GM20431 (cell line): Measurements from ENCODE around the gene SESTD1.
"Not testable (repeated sequence)": the region's sequence is repeated elsewhere in the genome, so short reads cannot be mapped to it uniquely, and the experiment has no call there.

Source experiments
- in situ Hi-C: fragments of 300-500 bp; cut with MseI, MboI; formaldehyde crosslinking; loops from one replicate; pipeline ENCODE4 v1.15.0; 2020; ENCODE audit warnings: low sequenced_read_pairs; ENCODE audit not compliant: unreplicated experiment

Gene SESTD1

DNA sequence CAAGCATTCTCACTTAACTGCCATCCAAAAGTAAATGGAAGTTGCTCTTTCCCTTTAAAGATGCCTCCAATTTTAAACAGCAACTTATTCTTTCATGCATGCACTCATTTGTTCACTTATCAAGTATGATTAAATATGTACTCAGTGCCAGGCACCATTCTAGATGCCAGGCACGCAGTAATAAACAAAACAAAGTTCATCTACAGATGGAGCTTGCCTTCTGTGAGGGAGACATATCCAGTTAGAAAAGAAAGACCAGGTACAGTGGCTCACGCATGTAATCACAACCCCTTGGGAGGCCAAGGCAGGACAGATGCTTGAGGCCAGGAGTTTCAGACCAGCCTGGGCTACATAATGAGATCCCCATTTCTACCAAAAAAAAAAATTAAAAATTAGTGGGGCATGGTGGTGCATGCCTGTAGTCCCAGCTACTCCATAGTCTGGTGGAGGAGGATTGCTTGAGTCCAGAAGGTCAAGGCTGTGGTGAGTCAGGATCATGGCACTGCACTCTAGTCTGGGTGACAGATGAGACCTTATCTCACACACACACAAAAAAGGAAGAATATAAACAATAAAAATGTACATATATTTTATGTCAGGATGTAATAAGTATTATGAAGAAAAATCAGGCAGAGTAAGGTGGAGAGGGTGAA lies 195.5 kb downstream of the SESTD1 start:
- in situ Hi-C loops = no loop called here

GRCh38 chr2:179059026-179059700 lies 205.5 kb downstream of the SESTD1 start:
- in situ Hi-C loops = no loop called here

DNA sequence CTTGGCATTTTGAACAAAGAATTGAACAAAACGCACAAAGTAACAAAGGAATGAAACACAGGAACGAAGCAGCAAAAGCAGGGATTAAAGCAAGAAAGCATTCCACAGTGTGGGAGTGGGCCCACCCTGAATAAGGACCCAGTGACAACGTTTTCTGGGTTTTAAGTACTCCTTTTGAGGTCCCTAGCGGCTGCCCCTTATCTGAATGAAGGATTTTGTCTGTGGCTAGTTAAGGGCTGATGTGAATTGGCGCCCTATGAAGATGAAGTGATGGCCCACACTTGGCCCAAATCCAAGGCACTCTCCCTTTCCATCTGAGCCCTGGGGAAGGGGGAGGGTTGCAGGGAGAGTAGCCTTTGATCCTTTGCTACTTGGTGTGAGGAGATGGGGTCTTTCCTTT lies 206.9 kb downstream of the SESTD1 start:
- in situ Hi-C loops = no loop called here

- in situ Hi-C loops = not testable (repeated sequence)
Observed at GRCh38 chr2:179053568-179053967, 211.1 kb downstream of the SESTD1 start.
